Endometrial microvascular endothelial cells (primary cell): ENCODE data around the gene RNASET2. TPM values are rescaled to one million over a fixed set of nuclear protein-coding genes. Genes with fewer than 3 reads are reported as not detected.

Experiments used
- in situ Hi-C: cut with HindIII; loops from 2 replicates; pipeline ENCODE4 v1.10.0; 2017; ENCODE audit warnings: low sequenced_read_pairs, low pct_unique_long_range_greater_than_20kb; ENCODE audit errors: inconsistent ontology term
- total RNA-seq: library from RNA; depleted of rRNA; stranded (reverse); fragments of >200 nt; gene quantifications from one replicate; pipeline ENCODE4 v1.2.3, GENCODE V29; 2015; ENCODE audit errors: inconsistent ontology term

Gene RNASET2, protein sequence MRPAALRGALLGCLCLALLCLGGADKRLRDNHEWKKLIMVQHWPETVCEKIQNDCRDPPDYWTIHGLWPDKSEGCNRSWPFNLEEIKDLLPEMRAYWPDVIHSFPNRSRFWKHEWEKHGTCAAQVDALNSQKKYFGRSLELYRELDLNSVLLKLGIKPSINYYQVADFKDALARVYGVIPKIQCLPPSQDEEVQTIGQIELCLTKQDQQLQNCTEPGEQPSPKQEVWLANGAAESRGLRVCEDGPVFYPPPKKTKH
- total RNA-seq, result 34.8 TPM

DNA sequence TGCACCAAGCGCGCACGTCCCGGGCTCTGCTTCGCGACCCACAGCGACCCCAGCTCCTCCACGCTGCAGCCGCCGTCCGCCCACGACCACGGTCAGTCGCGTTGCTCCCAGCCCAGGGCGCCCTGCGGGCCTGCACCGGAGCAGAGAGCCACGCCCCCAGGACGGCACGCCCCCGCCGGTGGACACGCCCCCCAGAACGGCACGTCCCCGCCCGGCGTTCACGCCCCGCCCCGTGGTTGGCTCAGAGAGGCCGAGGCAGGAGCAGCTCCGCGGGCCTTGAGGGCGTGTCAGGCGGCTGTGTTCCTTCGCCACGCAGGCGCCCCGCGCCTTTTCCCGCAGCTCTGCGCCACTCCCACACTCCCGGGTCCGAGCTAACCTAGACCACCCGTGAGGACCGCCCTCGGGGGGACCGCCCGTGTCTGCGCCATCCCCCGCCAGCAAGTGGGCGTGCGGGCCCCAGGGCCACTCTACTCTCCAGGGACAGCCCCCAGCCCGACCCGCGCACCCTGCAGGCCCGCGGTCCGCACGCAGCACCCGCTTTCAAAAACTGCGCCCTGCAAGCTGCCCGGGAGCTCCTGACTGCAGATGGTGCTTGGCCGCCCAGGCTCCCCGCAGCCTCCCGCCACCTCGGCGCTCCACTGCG is at the start of gene RNASET2:
TSS of gene RNASET2 (minus strand) at position 107 of the 643 bp plus-strand sequence. CDS start 368 bp downstream, outside the sequence.
- in situ Hi-C loops, result no loop called here

DNA sequence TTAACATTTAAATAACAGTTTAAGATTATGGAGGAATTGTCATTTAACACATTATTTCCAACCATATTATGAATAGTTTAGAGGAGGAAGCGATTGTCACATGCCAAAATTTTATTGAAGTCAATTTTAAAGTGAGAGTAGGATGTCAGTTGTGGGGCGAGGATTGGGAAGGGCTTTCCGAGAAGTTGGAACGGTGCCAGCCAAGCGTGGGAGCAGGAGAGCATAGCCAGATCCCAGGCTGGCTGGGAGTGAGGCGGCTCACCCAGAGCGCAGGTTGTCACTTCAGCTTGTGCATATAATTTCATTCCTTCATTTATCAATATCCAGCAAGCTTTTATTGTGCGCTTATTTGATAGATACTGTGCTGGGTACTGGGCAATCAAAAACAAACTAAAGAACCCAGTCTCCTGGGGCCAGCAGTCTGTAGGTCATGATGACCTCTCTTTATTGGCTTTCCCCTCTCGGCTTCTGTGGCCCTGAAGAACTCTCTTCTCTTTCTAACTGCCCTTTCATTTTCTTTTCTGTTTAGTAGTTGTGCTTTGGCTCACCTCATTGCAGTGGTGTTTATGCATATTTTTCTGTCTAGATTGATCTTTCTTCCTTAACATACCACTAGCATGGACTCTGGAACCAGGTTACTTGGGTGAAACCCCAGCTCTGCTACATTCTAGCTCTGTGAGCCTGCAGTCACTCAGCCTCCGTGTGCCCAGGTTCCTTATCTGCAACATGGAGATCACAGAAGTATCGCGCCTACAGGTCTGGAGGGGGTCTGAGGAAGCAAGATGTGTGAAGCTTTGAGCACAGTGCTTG is 49.2 kb upstream of the RNASET2 start:
- in situ Hi-C loops, result no loop called here

DNA sequence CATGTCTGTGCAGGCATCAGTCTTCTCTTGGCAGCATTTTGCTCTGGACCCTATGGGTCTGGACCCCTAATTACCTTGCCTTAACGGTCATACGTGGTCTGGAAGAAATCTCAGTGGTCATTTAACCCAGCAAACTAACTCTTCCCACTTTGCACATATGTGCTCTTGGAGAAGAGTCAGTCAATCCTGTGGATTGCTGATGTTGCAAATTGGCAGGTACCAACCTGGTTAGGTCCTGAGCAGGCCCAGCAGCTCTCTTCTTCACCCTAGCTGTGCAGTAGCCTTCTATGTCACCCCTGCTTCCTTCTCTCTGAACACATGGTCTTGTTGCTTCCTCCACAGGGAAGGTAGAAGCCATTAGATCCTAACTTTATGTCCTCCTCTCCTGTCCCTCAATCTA is 44.4 kb upstream of the RNASET2 start:
- in situ Hi-C loops, result no loop called here

DNA sequence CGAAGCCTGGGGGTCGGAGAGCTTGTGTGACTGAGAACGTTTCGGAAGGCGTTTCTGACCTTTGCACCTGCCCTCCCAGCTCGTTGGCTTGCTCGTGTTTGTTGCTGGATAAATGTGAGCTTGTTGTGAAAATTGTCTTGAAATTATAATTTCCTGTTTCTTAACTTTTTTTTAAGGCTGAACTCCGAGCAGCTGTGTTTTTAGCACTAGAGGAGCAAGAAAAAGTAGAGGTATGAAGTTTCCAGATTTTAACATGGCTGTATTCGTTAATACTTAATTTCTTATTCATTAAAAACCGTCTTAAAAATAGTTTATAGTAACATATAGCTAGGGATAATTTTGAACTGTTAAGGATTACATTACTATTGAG is 43.5 kb upstream of the RNASET2 start:
- in situ Hi-C loops, result no loop called here

DNA sequence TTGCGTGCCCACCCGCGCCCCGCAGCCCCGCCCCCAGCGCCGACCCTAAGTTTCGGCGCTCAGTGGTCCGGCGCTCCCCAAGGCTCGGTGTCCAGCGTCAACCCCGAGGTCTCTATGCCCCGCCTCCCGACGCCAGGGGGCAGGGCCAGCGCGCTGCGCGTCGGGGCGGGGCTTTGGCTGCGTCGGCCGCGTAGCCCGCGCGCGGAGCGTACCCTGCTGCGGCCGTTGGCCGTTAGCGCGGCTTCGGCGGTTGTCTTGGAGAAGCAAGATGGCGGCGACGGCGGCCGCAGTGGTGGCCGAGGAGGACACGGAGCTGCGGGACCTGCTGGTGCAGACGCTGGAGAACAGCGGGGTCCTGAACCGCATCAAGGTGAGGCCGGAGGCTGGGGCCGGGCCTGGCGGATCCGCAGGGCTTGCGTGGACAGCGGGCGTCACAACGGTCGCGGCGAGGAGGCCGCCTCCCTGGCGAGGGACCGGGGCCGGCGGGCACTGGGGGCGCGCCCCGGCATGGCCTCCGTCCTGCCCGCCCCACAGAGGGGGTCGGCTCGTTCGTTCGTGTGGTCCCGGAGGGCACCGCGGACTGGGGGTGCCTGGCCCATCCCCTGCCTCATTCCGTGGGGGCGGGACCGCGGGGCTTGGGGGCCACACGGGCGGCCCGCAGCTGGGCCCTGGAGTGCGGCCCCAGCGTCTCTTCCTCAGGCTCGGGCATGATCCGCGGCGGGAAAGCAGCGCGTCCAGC is 43.0 kb upstream of the RNASET2 start, which contains the start of gene CEP43:
TSS of gene CEP43 (plus strand) at position 253 of the 739 bp plus-strand sequence. CDS start at position 269, 16 bp downstream.
- in situ Hi-C loops, result no loop called here

DNA sequence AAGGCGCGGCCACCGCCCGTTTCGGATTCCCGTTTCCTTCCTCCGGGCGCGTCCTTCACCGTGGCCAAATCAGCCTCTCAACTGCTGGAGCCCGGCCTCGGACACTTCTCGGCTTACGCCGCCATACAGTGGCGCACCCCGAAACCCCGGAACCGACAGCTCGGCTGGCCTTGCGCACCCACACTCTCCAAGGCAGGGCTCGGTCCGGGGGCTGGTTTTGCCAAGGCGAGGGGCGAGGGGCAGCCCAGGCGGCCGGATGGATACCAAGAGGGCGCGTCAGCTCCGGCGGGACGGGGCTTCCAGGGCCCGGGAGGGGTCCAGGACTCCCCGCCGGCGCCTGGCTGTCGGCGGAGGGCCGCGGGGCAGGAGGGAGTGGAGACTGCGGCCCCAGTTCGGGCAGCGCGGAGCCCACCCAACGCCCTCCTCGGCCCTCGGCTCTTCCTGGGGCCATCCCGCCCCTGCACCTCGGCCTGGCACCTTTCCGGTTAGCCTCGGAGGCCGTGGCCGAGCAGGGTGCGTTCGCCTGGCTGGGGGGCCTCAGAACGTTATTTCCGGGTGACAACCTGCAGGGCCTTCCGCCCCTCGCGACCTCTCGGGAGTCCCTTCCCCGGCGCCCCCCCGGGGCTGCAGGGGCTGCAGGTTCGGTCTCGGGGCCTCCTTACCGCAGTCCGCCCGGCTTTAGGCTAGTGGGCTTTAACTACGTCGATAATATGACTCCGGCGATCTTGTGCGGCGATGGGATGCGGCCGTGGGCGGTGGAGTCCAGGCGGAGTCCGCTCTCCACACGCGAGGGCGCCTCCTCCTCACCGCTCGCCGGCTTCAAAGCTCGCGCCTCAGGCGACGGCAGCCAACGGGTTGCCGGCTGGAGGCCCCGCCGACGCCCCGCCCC is 42.1 kb upstream of the RNASET2 start:
- in situ Hi-C loops, result no loop called here

DNA sequence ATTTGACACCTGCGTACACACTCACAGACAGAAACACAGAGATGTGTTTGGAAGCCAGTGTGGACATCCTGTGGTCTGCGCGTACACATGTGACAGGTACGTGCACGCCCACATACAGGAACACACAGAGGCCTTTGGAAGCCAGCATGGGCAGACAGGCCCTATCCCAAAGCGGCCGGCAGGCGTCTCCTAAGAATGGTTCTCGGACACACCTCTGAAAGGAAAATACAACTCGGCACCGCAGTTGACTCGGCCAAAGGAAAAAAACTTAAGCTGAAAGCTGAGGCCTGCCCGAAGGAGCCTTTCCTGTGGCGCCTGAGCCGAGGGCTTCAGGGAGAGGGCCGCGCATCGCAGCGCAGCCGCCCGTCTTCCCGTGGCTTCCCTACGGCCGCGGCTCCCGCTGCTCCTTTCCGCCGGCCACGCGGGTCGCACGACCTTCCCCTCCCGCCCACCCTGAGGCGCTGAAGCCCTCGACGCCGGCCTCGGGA is 41.5 kb upstream of the RNASET2 start:
- in situ Hi-C loops, result no loop called here

DNA sequence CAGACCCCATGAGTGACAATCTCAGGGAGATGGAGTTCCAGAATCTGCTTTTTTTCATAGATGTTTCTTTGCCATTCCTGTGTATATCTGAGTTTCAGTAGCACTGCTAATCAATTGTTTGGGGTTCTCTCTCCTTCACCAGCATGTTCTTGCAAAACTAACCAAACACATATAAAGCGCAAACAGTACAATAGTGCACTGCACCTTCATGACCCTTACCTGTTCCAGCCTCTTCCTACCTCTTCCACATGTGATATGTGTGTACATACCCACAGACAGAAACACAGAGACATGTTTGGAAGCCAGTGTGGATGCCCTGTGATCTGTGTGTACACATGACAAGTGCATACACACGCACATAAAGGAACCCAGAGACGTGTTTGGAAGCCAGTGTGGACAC is 41.0 kb upstream of the RNASET2 start:
- in situ Hi-C loops, result no loop called here

DNA sequence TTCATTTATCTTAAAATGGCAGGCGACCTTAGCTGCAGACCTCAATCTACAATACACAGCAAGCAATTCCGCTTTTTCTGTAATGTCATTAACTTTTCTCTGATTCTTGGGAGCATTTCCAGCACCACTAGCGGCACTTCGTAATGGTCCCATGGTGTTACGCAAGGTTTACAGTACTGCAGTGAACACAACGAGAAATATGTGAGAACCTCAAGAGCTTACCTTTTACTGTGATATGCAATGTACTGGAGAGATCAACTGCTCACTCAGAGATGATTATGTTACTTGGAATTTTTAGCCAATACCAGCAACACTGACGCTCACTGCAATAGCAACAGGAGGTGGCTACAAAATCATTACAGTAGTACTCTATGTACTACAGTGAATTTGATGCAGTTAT is 40.1 kb upstream of the RNASET2 start:
- in situ Hi-C loops, result no loop called here

DNA sequence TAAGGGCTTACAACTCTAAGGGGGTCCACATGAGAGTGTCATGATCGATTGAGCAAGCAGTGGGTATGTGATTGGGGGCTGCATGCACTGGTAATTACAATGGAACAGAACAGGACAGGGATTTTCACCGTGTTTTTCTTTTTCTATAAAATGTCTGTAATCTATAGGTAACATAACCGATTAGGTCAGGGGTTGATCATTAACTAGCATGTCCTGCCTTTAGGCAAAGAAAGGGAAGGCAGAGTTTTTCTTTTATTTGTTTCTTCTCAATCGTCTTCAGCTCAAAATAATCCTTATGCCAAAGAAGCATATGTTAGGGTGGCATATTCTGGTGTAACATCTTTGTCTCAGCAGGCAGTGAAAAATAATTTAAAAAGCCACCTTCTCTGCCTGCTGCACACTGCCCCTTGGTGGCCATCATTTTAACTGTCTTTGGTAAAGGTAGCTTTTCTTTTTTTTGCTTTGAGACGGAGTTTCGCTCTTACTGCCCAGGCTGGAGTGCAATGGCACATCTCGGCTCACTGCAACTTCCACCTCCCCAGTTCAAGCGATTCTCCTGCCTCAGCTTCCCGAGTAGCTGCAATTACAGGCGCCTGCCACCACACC is 33.2 kb upstream of the RNASET2 start:
- in situ Hi-C loops, result no loop called here

DNA sequence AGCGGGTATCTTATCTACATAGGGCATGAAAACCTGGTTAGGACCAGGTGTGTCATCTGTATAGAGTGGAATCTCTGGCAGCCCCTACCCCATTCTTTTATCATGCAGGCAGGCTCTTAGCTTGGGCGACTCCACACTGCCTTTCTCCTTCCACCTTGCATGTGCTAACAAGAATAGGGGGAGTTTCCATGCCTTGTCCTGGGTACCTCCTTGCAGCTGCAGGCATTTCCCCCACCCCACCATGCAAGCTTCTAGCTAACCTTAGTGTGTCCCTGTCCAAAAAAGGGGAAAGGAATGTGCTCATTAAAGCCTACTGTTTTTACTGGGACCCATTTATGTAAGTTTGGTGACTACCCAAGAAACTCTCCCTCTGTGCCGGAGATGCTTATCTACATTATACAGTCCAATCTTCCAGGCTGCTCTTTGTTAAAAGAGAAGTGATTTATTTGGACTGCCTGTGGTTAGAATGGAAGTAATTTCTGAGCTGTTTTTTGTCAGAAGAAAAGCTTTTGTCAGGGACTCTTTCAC is 32.4 kb upstream of the RNASET2 start:
- in situ Hi-C loops, result no loop called here

DNA sequence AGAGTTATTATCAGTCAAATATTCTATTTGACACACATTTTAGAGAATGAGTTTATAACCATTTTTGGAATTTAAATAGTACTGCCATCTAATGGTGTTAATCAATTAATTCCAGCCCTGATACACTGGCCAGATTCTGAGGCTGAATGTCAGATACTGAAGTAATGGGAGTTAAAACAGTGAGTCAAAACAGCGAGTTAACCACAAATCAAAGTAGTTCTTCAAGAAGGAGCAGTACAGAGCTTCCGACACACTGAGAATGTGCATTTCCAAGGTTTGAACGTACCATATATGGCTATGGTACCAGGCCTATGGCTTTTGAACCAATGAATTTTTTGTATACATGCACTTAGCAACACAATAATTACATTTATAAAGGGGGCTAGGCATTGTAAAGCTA is 31.6 kb upstream of the RNASET2 start:
- in situ Hi-C loops, result no loop called here

DNA sequence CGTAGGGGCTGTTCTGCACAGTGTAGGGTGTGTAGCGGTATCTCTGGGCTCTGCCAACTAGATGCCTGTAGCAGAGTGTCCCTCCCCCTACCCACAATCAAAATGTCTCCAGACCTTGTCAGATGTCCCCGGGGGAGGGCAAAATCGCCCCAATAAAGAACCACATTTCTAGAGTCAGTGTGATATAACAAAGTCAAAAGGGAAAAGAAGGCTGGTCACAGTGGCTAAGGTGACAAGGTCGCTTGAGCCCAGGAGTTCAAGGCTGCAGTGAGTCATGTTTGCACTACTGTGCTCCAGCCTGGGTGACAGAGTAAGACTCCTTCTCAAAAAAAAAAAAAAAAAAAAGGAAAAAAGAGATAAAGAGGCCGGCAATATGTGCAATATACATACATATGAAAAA is 31.1 kb upstream of the RNASET2 start:
- in situ Hi-C loops, result no loop called here

DNA sequence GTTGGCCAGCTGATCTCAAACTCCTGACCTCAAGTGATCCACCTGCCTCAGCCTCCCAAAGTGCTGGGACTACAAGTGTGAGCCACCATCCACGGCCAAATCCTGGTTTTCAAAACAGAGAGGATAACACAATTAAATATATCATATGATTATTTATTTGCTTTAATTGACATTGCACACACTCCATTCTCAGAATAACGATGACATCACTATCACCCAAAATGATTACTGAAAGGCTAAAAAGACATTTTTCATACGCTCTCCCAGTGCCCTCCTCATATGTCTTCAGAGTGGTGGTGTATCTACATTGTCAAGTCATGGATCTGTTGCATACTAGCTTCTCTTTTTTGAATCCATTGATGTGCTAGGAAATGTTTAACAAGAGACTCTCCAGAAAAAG is 24.4 kb upstream of the RNASET2 start:
- in situ Hi-C loops, result no loop called here

DNA sequence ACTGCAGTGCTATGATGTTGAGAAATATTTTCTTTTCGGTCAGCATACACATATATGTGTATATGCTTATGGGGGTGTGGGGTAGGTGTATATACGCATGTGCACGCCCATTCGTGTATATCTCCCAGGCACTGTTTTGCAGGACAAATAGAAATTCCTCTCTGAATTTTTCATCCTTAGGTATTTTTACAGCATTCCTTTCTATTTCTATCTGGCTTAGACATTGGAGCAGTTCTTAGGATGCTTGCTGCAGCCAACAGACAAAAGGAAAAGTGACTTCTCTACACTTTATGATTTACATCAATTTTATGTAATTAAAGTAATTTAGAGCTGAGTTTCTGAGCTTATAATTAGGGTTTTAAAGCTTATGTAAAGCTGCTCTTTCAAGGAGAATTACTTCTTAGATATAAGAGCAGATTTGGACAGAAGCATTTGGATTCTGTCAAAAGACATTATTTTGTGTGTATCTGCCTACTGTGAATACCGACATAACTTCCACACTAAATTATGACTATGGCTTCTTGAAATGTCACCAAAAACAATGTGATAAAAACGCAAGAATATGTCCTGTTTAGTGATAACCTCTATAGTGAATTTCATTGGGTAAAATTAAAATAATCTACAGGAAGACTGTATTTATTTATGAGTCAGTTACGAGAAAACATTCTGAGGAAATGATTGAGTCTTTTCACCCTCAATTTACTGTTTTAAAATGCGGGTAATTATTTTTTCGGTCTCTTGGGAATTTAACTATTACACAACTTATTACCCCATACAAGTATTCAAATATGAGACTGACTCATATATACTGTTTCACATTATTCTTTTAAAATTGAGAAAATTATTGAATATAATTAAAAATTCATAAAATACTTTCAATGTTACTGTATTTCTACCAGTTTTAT is 21.5 kb upstream of the RNASET2 start:
- in situ Hi-C loops, result no loop called here

DNA sequence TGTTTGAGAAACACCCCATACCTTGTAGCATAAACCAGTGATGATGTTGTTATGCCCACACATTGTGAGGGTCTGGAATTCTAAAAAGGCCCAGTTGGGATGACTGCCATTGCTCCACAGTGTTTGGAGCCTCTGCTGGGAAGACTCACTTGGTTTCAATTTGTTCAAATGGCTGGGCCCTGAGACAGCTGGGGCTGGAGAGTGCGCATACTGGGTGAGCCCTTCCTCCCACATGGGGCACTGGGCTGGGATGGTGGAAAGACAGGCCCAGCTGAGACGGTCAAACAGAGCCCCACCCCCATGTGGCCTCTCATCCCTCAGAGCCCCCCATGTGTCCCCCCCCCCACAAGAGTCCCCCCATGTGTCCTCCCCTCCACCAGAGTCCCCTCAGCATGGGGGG is 20.3 kb upstream of the RNASET2 start:
- in situ Hi-C loops, result no loop called here

DNA sequence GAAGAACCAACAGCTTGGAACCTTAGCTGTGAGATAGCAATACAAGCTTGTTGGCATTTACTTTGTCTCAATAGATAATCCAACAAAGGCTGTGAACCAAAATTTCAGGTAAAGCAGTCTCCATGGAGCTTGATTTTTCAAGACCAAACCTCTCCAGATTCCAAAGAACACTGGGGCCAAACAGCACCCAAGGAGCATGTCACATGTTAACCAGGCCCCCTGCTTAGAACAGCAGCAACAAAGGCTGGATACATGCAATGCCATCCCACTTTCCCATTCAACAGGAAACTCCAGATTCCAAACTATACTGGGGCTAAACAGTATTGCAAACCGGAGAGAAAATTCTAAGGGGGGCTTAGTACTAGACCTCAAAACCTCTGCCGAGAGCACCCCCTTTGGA is 15.8 kb upstream of the RNASET2 start:
- in situ Hi-C loops, result no loop called here
